D721Med (cell line): ENCODE measurements around the gene WHRN.

Experiments used
- DNase-seq: peaks from one replicate; pipeline ENCODE4 v3.0.0; 2011; ENCODE audit warnings: low spot score; ENCODE audit not compliant: insufficient read length
- FAIRE-seq: peaks from 2 replicates; lab custom pipeline; 2011; peaks lifted over from hg19 to GRCh38; lab: Jason Lieb, UNC
- CTCF ChIP-seq: IDR thresholded peaks from 2 replicates; pipeline ENCODE4 v1.5.1; 2012; ENCODE audit warnings: mild to moderate bottlenecking, control low read depth; ENCODE audit not compliant: insufficient read depth; ENCODE audit errors: missing control alignments

WHRN gene

GRCh38 chr9:114384836-114385396, 120.4 kb downstream of the WHRN start:
- no peak for TF ChIP-seq CTCF
- no peak for DNase-seq
- FAIRE-seq: no peak

- no peak for DNase-seq
- no peak for TF ChIP-seq CTCF
- no peak for FAIRE-seq
These were observed 120.9 kb downstream of the WHRN start for GRCh38 chr9:114384341-114384740.

GRCh38 chr9:114383521-114384231, 121.6 kb downstream of the WHRN start:
- no peak for DNase-seq
- no peak for FAIRE-seq
- no peak for TF ChIP-seq CTCF

- no peak for TF ChIP-seq CTCF
- no peak for FAIRE-seq
- no peak for DNase-seq
These were observed 122.4 kb downstream of the WHRN start for GRCh38 chr9:114382699-114383520.

GRCh38 chr9:114378883-114379282, 126.4 kb downstream of the WHRN start:
- DNase-seq (no peak), FAIRE-seq (no peak)
- TF ChIP-seq CTCF: no peak

- no peak for FAIRE-seq
- no peak for DNase-seq
- no peak for TF ChIP-seq CTCF
These were observed 127.3 kb downstream of the WHRN start for GRCh38 chr9:114378016-114378415.
